DND-41 (cell line): Measurements from ENCODE around the gene JSRP1.

ENCODE experiments used
- CTCF ChIP-seq: IDR thresholded peaks from 2 replicates; pipeline ENCODE4 v1.5.1; 2012; ENCODE audit warnings: borderline replicate concordance, low read length, moderate library complexity, mild to moderate bottlenecking; ENCODE audit not compliant: poor library complexity, severe bottlenecking; ENCODE audit errors: extremely low read depth
- EZH2 ChIP-seq: IDR thresholded peaks from 3 replicates; pipeline ENCODE4 v1.6.1; 2012; ENCODE audit warnings: borderline replicate concordance, low read depth, mild to moderate bottlenecking, moderate library complexity, low read length, inconsistent platforms; ENCODE audit not compliant: severe bottlenecking

- TF ChIP-seq CTCF, result no peak
- TF ChIP-seq EZH2, result no peak
Observed at GRCh38 chr19:2202366-2202765, 53.9 kb downstream of the JSRP1 start.
